ENCODE data around the gene SPSB2.
"Not testable (repeated sequence)": the region's sequence is repeated elsewhere in the genome, so short reads cannot be mapped to it uniquely, and the experiment has no call there.

The SPSB2 gene

DNA sequence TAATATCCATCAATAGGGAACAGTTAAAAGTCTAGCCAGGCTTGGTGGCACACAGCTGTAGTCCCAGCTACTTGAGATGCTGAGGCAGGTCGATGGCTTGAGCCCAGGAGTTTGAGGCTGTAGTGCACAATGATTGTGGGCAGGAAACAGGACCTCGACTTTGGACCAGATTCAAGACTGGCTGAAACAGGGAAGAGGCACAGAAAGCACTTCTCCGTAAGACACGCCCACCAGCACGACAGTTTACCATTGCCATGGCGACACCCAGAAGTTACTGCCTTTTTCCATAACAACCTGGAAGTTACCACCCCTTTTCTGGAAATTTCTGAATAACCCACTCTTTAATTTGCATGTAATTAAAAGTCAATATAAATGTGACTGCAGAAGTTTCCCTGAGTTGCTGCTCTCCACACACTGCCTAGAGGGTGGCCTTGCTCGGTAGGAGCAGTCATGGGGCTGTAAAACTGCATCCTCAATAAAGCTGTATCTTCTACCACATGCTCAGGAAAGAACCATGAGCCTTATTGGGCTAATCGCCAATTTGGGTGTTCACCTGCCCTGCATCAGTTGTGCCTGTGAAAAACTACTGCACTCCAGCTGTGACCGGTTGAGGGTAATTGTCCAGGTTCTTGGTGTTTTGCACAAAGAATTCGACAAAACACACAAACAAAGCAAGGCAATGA, 26.9 kb upstream of the SPSB2 start:
- no peak for DNase-seq

DNA sequence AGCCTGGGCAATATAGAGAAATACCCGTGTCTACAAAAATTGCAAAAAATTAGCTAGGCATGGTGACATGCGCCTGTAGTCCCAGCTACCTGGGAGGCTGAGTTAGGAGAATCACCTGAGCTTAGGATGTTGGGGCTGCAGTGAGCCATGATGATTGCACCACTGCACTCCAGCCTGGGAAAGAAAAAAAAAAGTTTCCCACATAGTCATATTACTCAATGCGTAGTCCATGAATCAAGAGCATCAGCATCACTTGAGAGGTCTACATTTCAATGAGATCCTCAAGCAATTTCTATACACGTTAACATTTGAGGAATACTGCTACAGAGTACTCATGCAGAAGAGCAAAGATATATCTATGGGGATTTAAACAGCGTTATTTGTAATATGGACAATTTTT, 26.3 kb upstream of the SPSB2 start:
- DNase-seq = no peak

DNA sequence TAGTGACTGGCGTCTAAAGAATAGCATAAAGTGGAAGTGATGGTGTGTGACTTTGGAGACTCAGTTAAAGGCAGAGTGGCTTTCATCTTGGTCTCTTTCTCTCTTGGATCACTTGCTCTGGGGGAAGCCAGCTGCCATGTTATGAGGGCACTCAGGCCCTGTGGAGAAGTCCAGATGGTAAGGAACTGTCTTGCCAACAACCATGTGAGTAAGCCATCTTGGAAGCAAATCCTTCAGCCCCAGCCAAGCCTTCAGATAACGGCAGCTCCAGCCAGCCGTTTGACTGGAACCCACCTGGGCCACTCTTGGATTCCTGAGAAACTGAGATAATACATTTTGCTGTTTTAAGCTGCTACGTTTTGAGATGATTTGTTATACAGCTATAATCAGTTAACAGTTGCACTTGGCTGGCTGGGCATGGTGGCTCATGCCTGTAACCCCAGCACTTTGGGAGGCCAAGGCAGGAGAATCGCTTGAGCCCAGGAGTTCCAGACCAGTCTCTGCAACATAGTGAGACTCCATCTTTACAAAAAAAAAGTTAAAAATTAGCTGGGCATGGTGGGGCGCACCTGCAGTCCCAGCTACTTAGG, 23.8 kb upstream of the SPSB2 start:
- DNase-seq = no peak

DNA sequence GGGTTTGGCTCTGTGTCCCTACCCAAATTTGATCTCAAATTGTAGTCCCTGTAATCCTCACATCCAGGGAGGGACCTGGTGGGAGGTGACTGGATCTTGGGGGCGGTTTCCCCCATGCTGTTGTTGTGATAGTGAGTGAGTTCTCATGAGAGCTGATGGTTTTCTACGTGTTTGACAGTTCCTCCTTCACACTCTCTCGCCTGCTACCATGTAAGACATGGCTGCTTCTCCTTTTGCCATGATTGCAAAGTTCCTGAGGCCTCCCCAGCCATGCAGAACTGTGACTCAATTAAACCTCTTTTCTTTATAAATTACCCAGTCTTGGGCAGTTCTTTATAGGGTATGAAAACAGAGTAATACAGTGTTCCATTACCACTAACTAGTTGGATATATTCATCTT, 21.2 kb upstream of the SPSB2 start:
- no peak for DNase-seq

DNA sequence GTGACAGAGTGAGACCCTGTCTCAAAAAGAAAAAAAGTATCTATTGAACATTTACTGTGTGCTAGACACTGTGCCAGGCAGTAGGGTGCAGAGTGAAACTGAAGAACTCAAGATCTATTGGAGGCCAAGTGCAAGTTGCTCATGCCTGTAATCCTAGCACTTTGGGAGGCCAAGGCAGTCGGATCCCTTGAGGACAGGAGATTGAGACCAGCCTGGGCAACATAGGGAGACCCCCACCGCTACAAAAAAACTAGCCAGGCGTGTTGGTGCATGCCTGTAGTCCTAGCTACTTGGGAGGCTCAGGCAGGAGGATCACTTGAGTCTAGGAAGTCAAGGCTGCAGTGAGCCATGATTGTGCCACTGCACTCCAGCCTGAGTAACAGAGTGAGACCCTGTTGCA, 19.6 kb upstream of the SPSB2 start:
- not testable (repeated sequence) for DNase-seq

DNA sequence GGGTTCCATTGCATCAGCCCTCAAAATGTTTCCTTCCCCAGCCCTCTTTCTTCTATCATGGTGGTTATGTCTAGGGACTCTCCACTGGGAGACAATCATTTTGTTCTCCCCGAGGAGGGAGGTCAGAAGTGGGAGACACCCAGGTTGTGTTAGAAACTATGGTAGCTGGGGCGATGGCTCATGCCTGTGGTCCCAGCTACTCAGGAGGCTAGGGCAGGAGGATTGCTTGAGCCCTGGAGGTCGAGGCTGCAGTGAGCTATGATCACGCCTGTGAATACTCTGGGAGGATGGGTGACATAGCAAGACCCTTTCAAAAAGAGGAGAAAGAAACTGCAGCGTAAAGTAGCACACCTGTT, 18.5 kb upstream of the SPSB2 start:
- no peak for DNase-seq

DNA sequence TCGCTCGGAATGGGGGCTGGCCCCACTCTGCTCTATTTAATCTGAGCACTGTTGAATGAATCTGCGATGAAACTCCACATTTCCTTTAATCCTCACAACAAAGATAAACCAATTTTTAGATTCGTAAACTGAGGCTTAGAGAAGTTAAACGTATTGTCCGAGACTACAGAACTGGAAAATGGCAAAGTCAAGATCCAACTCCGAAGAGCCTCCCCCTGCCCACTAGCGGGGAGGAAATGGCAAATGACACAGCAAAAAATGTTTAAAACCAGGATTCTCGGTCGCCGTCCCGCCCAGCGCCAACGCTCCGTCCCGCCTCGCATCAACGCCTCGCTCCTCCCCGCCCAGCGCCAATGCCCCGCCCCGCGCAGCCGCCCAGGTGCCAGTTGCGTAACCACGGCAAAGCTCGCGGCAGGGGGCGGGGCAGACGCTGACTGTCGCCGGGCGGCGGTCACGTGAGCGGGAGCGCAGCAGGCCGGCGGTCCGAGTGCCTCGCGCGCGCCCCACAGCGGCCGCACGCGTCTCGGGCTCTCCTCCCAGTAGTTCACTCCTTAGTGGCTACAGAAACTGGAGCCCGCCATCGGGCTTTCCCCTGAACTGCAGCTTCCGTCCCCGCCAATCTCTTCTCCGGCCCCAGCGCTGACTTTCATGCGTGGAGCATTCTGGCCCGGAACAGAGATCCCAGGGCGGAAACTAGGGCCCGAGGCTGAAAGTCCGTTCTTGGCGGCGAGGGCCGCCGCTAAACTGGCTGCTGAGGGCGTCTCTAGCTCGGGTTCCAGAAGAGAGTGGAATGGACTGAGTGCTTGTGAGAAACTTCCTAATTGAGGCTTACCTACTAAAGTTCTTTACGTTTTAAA, 17.9 kb upstream of the SPSB2 start:
- DNase-seq = peak; percentile 92

DNA sequence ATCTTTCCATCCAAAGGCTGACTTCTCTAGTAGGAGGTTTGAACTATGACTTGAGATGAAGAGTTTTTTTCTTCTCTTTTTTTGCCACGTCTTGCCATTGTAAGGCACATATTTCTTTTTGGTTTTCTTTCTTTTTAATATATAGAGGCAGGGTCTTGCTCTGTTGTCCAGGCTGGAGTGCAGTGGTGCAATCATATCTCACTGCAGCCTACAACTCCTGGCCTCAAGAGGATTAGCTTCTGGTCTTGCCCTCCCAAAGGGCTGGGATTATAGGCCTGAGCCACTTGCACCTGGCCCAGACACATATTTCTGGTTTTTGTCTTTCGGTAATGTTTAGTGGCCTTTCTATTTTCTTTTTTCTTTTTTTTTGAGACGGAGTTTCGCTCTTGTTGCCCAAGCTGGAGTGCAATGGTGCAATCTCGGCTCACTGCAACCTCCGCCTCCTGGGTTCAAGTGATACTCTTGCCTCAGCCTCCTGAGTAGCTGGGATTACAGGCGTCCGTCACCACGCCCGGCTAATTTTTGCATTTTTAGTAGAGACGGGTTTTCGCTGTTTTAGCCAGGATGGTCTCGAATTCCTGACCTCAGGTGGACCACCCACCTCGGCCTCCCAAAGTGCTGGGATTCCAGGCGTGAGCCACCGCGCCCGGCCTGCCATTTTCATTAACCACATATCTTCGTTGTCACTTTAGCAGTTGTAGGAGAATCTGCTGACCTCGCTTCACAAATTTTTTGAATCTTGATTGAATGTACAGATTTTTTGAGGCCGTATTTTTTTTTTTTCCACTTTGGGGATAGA, 16.9 kb upstream of the SPSB2 start:
- not testable (repeated sequence) for DNase-seq

DNA sequence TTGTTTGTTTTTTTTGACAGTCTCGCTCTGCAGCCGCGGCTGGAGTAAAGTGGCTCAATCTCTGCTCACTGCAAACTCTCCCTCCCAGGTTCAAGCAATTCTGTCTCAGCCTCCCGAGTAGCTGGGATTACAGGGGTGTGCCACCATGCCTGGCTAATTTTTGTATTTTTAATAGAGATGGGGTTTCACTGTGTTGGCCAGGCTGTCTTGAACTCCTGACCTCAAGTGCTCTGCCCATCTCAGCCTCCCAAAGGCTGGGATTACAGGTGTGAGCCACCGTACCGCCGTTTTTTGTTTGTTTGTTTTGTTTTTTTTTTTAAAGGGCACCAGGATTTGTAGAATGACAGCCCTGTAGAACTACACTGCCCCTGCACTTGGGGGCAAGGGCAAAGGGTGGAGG, 15.7 kb upstream of the SPSB2 start:
- not testable (repeated sequence) for DNase-seq

DNA sequence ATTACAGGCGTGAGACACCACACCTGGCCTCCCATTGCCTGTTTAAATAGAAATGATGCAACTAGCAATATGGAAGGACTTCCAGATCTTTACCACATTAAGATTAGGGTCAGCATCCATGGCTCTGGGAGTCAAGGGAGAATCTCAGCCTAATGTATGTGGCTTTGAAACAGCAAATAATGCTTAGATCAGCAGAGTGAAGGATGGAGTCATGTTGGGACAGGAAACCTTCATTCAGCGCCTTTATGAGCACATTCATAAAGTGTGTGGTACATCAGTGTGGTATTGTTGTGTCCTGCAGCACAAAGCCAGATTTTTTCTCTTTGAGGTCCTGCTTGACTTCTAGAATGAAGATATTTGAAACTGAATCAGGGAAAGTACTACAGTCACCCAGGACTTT, 15.3 kb upstream of the SPSB2 start:
- DNase-seq = no peak

DNA sequence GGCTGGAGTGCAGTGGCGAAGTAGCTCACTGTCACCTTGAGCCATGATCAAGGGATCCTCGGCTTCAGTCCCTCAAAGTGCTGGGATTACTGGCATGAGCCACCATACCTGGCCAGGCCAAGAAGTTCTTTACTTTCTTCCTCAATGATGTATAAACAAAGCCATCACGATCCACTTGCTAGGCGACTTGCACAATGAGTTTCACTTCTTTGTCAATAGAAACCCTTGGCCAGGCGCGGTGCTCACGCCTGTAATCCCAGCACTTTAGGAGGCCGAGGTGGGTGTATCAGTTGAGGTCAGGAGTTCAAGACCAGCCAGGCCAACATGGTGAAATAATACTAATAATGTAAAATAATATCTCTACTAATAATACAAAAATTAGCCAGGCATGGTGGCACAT, 14.4 kb upstream of the SPSB2 start:
- no peak for DNase-seq

DNA sequence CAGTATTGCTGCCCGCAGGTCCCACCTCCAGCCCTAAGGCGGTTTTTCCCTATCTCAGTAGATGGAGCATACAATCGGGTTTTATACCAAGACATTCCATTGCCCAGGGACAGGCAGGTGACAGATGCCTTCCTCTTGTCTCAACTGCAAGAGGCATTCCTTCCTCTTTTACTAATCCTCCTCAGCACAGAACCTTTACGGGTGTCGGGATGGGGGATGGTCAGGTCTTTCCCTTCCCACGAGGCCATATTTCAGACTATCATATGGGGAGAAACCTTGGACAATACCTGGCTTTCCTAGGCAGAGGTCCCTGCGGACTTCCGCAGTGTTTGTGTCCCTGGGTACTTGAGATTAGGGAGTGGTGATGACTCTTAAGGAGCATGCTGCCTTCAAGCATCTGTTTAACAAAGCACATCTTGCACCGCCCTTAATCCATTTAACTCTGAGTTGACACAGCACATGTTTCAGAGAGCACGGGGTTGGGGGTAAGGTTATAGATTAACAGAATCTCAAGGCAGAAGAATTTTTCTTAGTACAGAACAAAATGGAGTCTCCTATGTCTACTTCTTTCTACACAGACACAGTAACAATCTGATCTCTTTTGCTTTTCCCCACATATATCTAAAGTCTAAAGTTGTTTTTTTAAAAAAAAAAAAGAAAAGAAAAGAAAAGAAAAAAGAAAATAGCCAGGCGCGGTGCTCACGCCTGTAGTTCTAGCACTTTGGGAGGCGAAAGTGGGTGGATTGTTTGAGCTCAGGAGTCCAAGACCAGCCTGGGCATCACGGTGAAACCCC, 13.3 kb upstream of the SPSB2 start:
- DNase-seq = not testable (repeated sequence)

DNA sequence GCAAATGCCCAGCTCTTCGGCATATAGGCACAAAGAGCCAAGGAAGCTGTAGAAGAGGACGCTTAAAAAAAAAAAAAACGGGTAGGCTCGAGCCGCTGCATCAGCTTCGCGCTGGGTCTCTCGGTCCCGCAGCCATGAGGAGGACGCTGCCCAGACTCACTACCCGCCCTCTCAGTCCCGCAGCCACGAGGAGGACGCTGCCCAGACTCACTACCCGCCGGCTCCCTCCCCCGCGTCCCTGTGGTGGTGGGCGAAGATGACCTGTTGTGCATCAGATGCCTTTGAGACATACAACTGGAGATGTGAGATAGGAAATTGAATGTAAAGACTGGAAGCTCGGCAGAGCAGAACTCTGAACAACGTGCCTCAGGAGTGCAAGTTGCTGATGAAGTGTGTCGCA, 11.4 kb upstream of the SPSB2 start:
- no peak for DNase-seq

DNA sequence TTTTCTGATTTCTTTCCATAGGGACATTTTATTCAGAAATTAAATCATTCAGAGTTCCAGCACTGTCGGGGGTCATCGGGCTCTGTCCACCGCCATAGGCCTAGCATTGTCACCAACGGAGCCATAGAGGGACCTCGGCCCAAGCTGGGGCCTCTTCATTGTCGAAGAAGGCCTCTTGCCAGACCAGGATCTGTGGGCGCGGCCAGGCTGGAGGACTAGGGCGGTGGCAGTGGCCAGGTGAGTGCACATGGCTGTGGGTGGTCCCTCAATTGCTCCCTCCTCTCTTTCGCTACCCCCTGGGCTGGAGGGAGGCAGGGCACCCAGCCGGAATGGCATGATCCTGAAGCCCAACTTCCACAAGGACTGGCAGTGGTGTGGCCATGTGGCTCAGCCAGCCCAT, 10.6 kb upstream of the SPSB2 start:
- DNase-seq = no peak

DNA sequence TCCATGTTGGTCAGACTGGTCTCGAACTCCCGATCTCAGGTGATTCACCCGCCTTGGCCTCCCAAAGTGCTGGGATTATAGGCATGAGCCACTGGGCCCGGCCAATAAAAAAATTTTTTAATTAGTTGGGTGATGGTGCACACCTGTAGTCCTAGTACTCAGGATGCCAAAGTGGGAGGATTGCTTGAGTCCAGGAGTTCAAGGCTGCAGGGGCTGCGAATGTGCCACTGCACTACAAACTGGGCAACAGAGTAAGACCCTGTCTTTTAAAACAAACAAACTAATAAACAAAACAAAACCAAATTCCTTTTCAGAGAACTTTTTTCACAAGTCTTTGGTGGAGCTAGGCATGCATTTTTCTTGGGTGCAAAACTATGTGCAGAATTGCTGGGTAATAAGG, 10.1 kb upstream of the SPSB2 start:
- no peak for DNase-seq

DNA sequence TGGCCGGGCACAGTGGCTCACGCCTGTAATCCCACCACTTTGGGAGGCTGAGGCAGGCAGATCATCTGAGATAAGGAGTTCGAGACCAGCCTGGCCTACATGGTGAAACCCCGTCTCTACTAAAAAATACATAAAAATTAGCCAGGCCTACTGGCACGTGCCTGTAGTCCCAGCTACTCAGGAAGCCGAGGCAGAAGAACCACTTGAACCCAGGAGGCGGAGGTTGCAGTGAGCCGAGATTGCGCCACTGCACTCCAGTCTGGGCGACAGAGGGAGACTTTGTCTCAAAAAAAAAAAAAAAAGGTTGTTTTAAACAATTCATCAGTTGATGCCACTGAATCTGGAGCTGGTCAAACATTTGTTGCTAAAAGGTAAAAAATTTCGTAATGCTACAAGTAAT, 6.7 kb upstream of the SPSB2 start:
- not testable (repeated sequence) for DNase-seq

DNA sequence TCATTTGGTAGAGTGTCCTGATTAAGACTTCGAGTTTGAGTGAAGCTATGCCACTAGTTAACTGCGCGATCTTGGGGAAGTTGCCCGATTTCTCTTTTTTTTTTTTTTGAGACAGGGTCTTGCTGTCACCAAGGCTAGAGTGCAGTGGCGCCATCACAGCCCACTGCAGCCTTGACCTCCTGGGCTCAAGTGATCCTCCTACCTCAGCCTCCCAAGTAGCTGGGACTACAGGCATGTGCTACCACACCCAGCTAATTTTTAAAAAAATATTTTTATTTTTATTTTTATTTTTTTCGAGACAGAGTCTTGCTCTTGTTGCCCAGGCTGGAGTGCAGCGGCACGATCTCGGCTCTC, 889 bp upstream of the SPSB2 start:
- not testable (repeated sequence) for DNase-seq

DNA sequence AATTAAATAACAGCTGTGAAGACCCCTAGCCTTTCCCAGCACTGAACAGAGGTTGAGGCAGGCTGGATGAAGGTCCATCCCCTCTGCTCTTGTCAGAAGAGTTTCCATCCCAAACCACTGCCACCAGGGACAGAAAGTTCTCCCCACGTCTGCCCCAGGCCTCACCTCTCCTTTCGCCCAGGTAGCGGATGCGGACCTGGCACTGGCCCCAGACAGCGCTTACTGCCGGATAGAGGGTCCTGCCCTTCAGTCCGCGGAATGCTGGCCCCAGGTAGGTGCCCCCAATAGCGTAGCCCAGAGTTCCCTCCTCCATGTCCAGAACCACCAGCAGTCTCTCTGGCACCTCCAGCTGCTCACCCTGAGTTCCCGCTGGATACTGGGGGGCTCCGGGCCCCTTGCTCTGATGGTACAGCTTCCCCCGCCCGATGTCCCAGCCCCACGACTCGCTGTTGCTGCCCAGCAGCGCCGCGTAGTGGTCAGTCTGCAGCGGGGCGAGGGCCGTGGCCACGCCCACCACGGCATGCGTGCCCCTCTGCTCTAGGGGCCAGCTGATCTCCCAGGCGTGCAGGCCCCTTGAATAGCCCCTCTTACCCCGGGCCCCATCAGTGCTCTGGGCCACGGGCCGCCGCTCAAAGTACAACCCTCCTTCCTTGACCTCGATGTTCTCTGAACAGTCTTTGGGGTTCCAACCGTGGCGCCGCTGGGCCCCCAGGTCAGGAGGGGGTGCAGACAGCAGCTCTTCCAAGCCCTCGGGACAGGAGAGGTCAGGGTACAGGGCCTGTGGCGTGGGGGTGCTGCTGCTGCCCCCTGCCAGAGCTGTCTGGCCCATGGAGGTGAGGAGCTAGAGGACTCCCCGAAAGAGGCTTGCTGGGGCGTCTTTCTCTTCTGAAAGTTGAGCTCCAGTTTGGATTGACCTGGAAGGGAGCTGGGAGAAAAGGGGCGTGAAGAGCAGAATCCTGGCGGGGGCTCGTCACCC, 742 bp downstream of the SPSB2 start:
- DNase-seq = peak; percentile 48

DNA sequence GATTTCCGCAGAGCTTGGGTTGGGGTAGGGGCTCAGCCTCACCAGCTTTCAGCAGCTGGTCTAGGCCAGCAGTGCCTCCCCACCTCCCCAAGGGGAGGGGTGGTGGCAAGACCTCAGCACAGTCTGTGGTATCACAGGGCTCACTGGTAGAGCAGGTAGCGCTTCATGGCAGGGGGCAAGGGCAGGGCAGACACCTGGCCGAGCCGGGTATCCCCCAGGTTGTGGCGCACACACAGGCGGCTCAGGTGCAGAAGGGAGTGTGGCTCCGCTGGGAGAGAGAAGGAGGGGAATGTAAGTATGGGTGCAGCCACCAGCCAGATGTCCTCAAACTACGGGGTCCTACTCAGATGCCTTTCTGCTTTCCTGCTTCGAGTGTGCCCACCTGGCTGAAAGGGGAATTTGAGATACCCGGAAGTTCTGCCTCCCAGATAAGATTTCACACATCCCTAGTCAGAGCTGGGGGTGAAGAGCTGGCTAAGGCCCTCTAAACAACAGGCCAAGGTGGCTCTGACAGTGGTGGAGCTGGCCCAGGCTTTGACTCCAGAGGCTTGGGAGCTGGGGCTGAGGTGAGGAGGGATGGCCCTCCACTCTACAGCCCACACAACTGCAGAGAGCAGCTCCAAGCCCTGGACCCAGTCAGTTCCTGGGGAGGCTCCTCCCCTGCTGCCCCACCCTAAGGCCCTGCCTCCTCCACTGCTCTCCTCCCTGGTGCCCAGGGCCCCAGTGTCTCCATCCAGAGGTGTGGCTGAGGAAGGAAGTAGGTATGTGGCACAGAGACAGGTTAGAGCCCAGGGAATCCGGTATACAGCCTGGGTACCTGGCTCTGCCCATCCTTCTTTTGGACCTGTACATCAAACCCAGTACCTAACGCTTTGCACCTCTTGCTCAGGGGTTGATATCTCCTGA, 1.8 kb downstream of the SPSB2 start:
- DNase-seq = no peak

DNA sequence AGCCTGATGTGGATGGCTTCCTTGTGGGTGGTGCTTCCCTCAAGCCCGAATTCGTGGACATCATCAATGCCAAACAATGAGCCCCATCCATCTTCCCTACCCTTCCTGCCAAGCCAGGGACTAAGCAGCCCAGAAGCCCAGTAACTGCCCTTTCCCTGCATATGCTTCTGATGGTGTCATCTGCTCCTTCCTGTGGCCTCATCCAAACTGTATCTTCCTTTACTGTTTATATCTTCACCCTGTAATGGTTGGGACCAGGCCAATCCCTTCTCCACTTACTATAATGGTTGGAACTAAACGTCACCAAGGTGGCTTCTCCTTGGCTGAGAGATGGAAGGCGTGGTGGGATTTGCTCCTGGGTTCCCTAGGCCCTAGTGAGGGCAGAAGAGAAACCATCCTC, 2.8 kb downstream of the SPSB2 start:
- not testable (repeated sequence) for DNase-seq

Data from NCI-H2227 treated with DMSO at 0.1 percent for 48 hours (cell line).